Measurements from ENCODE around the gene SLC35F1.

- TF ChIP-seq POLR2AphosphoS5 (IDR thresholded peaks at IDR 0.05; ENCODE audit: low read depth, low read length) (no peak), TAF1 (IDR thresholded peaks at IDR 0.05; ENCODE audit: low read depth, low read length) (no peak), PAX5 (IDR thresholded peaks at IDR 0.05; ENCODE audit: insufficient read depth, low read length, severe bottlenecking) (no peak)
Measured at GRCh38 chr6:118288355-118289124, 381.5 kb downstream of the SLC35F1 start.

All from GM12891 (cell line).